ENCODE results near the gene SLC16A14. TPM values are rescaled to one million over a fixed set of nuclear protein-coding genes. Genes with fewer than 3 reads are reported as not detected.

Gene SLC16A14
- polyA plus RNA-seq, 1 donor from 2014 or later, result 128 TPM

DNA sequence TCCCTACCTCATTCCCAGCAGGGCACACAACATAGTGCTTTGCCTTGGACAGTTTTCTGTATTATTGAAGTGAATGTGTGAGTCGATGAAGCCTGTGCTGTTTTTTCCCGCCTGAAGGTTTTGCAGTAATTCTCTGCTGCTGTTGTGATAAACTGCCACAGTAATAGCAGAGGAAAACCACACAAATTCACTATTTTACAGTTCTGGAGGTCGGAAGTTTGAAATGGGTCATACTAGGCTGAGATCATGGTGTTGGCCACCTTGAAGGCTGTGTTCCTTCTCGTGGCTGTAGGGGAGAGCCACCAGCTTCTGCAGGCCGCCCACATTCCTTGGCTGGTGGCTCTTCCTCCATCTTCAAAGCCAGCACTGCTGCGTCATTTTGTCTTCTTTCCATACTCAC, 678 bp upstream of the SLC16A14 start:
- peak overlapping the region; percentile 98 for H3K27ac ChIP-seq (ENCODE audit: low read length)

DNA sequence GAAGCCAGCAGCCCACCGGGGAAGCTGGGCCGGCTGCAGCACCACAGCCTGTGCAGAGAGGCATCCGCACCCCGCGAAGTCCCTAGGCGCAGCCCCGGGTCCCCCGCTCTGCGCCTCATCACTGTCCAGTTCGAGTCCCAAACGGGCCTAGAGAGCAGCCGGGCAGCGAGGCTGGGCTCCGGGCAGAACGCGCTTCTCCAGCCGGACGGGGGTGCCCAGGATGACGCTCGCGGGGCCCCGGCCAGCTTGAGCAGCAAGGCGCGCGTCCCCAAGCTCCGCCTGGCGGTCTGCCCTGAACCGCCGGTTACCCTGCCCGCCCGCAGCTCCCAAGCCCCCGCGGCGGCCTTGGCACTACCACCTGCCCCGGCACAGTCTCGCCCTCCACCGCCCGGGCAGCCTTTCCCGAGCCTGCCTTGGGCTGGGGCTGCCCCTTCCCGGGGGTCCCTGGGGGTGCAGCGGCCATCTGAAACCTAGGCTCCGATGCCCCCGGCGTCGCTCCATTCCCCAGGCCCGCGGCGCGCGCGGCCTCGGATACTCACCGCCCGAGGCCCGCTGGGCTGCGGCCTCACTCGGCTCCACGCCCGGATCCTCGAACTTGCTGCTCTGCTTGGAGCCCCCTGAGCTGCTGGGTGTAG, 591 bp downstream of the SLC16A14 start:
- TF ChIP-seq POLR2AphosphoS5 (IDR thresholded peaks at IDR 0.05) (peak; percentile 28), EZH2 (IDR thresholded peaks at IDR 0.05; ENCODE audit: borderline replicate concordance, insufficient read depth, low read length, poor library complexity, severe bottlenecking) (no peak)
- TF ChIP-seq, protein P1, sequence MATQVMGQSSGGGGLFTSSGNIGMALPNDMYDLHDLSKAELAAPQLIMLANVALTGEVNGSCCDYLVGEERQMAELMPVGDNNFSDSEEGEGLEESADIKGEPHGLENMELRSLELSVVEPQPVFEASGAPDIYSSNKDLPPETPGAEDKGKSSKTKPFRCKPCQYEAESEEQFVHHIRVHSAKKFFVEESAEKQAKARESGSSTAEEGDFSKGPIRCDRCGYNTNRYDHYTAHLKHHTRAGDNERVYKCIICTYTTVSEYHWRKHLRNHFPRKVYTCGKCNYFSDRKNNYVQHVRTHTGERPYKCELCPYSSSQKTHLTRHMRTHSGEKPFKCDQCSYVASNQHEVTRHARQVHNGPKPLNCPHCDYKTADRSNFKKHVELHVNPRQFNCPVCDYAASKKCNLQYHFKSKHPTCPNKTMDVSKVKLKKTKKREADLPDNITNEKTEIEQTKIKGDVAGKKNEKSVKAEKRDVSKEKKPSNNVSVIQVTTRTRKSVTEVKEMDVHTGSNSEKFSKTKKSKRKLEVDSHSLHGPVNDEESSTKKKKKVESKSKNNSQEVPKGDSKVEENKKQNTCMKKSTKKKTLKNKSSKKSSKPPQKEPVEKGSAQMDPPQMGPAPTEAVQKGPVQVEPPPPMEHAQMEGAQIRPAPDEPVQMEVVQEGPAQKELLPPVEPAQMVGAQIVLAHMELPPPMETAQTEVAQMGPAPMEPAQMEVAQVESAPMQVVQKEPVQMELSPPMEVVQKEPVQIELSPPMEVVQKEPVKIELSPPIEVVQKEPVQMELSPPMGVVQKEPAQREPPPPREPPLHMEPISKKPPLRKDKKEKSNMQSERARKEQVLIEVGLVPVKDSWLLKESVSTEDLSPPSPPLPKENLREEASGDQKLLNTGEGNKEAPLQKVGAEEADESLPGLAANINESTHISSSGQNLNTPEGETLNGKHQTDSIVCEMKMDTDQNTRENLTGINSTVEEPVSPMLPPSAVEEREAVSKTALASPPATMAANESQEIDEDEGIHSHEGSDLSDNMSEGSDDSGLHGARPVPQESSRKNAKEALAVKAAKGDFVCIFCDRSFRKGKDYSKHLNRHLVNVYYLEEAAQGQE (IDR thresholded peaks at IDR 0.05; ENCODE audit: borderline replicate concordance), result peak; percentile 49
- H3K9me2 ChIP-seq (ENCODE audit: insufficient read depth, low read length), result no peaks in the 10 kb centered on the region
- peak overlapping the region; percentile 99 for H3K4me3 ChIP-seq (ENCODE audit: low read length)
- H3F3A ChIP-seq (ENCODE audit: insufficient read depth, low read length, poor library complexity, severe bottlenecking), result no peaks in the 10 kb centered on the region
- no peaks in the 10 kb centered on the region for H3K9me3 ChIP-seq (ENCODE audit: low read length)
- peak overlapping the region; percentile 98 for H3K27ac ChIP-seq (ENCODE audit: low read length)
- no peak overlapping the region for H3K4me2 ChIP-seq (ENCODE audit: low read length)
- H4K20me1 ChIP-seq (ENCODE audit: insufficient read depth), result no peaks in the 10 kb centered on the region
- H3K36me3 ChIP-seq (ENCODE audit: insufficient read depth, low read length), result peaks cover 3% of the 10 kb centered on the region
- peak overlapping the region; percentile 91 for H2AFZ ChIP-seq (ENCODE audit: low read depth, low read length)
- peak overlapping the region; percentile 98 for H3K9ac ChIP-seq (ENCODE audit: low read length)
- H3K27me3 ChIP-seq (ENCODE audit: insufficient read depth, low read depth, low read length), result no peaks in the 10 kb centered on the region
- peaks cover 38% of the 10 kb centered on the region for H3K79me2 ChIP-seq (replicated peaks; ENCODE audit: insufficient read depth, low read length)

More for the DNA sequence above, 678 bp upstream of the SLC16A14 start:
- no peak overlapping the region for H2AFZ ChIP-seq (ENCODE audit: low read depth, low read length)
- no peaks in the 10 kb centered on the region for H3F3A ChIP-seq (ENCODE audit: insufficient read depth, low read length, poor library complexity, severe bottlenecking)
- H3K9me3 ChIP-seq (ENCODE audit: low read length), result no peaks in the 10 kb centered on the region
- H4K20me1 ChIP-seq (ENCODE audit: insufficient read depth), result no peaks in the 10 kb centered on the region
- no peak for TF ChIP-seq POLR2AphosphoS5 (IDR thresholded peaks at IDR 0.05)
- no peak for TF ChIP-seq EP300 (conservative IDR thresholded peaks at IDR 0.05; ENCODE audit: poor library complexity, severe bottlenecking)
- no peak for TF ChIP-seq EZH2 (IDR thresholded peaks at IDR 0.05; ENCODE audit: borderline replicate concordance, insufficient read depth, low read length, poor library complexity, severe bottlenecking)
- no peak for TF ChIP-seq SMC3 (conservative IDR thresholded peaks at IDR 0.05; ENCODE audit: poor library complexity)
- TF ChIP-seq MXI1 (conservative IDR thresholded peaks at IDR 0.05; ENCODE audit: poor library complexity, severe bottlenecking), result no peak
- no peak for TF ChIP-seq RAD21 (conservative IDR thresholded peaks at IDR 0.05)
- no peak for TF ChIP-seq TAF1 (IDR thresholded peaks at IDR 0.05; ENCODE audit: low read depth)
- TF ChIP-seq, protein P1 (IDR thresholded peaks at IDR 0.05; ENCODE audit: borderline replicate concordance), result no peak
- TF ChIP-seq, protein P2, sequence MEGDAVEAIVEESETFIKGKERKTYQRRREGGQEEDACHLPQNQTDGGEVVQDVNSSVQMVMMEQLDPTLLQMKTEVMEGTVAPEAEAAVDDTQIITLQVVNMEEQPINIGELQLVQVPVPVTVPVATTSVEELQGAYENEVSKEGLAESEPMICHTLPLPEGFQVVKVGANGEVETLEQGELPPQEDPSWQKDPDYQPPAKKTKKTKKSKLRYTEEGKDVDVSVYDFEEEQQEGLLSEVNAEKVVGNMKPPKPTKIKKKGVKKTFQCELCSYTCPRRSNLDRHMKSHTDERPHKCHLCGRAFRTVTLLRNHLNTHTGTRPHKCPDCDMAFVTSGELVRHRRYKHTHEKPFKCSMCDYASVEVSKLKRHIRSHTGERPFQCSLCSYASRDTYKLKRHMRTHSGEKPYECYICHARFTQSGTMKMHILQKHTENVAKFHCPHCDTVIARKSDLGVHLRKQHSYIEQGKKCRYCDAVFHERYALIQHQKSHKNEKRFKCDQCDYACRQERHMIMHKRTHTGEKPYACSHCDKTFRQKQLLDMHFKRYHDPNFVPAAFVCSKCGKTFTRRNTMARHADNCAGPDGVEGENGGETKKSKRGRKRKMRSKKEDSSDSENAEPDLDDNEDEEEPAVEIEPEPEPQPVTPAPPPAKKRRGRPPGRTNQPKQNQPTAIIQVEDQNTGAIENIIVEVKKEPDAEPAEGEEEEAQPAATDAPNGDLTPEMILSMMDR (IDR thresholded peaks at IDR 0.05; ENCODE audit: poor library complexity, severe bottlenecking), result no peak
- H3K4me3 ChIP-seq (ENCODE audit: low read length), result peak overlapping the region; percentile 99
- no peaks in the 10 kb centered on the region for H3K27me3 ChIP-seq (ENCODE audit: insufficient read depth, low read depth, low read length)
- H3K79me2 ChIP-seq (replicated peaks; ENCODE audit: insufficient read depth, low read length), result peaks cover 29% of the 10 kb centered on the region
- no peak overlapping the region for H3K9ac ChIP-seq (ENCODE audit: low read length)
- no peak overlapping the region for H3K4me2 ChIP-seq (ENCODE audit: low read length)
- H3K9me2 ChIP-seq (ENCODE audit: insufficient read depth, low read length), result no peaks in the 10 kb centered on the region
- H3K36me3 ChIP-seq (ENCODE audit: insufficient read depth, low read length), result no peaks in the 10 kb centered on the region
